HG02970 (cell line): ENCODE data around the gene FAM9B.
"Not testable (repeated sequence)": the region's sequence is repeated elsewhere in the genome, so short reads cannot be mapped to it uniquely, and the experiment has no call there.

ENCODE experiments used
- ATAC-seq: cut with Tn5 transposase; IDR thresholded peaks from one replicate; pipeline ENCODE4 v1.9.1; 2021; ENCODE audit warnings: mild to moderate bottlenecking, moderate library complexity, moderate number of reproducible peaks; ENCODE audit not compliant: unreplicated experiment, low FRiP score

FAM9B gene

GRCh38 chrX:9033989-9034388, at the start of gene FAM9B:
Gene FAM9B, minus strand, starts transcription at chrX:9034127. Its CDS starts 1,141 bp downstream, at chrX:9032986.
- ATAC-seq, result no peak

GRCh38 chrX:9081271-9081670, 47.3 kb upstream of the FAM9B start:
- no peak for ATAC-seq

GRCh38 chrX:9074326-9074725, 40.4 kb upstream of the FAM9B start:
- ATAC-seq, result no peak

GRCh38 chrX:9072281-9072680, 38.4 kb upstream of the FAM9B start:
- no peak for ATAC-seq

GRCh38 chrX:9071031-9071650, 37.2 kb upstream of the FAM9B start:
- no peak for ATAC-seq

- no peak for ATAC-seq
Observed at GRCh38 chrX:9069573-9069972, 35.6 kb upstream of the FAM9B start.

- ATAC-seq, result no peak
Observed at GRCh38 chrX:9064694-9065093, 30.8 kb upstream of the FAM9B start.

GRCh38 chrX:9062641-9063040, 28.7 kb upstream of the FAM9B start:
- ATAC-seq, result no peak

- ATAC-seq, result no peak
Observed at GRCh38 chrX:9055354-9055753, 21.4 kb upstream of the FAM9B start.

- no peak for ATAC-seq
Observed at GRCh38 chrX:9052081-9052480, 18.2 kb upstream of the FAM9B start.

- no peak for ATAC-seq
Observed at GRCh38 chrX:9050331-9050730, 16.4 kb upstream of the FAM9B start.

- ATAC-seq, result no peak
Observed at GRCh38 chrX:9048801-9049200, 14.9 kb upstream of the FAM9B start.

GRCh38 chrX:9038244-9038643, 4.3 kb upstream of the FAM9B start:
- ATAC-seq, result no peak

- ATAC-seq, result no peak
Observed at GRCh38 chrX:9037296-9037695, 3.4 kb upstream of the FAM9B start.

GRCh38 chrX:9033586-9033985, 341 bp downstream of the FAM9B start:
- ATAC-seq, result no peak

GRCh38 chrX:9033179-9033578, 748 bp downstream of the FAM9B start:
- ATAC-seq, result no peak

GRCh38 chrX:9023293-9023692, 10.6 kb downstream of the FAM9B start:
- no peak for ATAC-seq

GRCh38 chrX:9019151-9019550, 14.8 kb downstream of the FAM9B start:
- ATAC-seq, result no peak

- not testable (repeated sequence) for ATAC-seq
Observed at GRCh38 chrX:9018332-9018731, 15.6 kb downstream of the FAM9B start.

GRCh38 chrX:9003041-9003440, 30.9 kb downstream of the FAM9B start:
- ATAC-seq, result no peak

- no peak for ATAC-seq
Observed at GRCh38 chrX:8988446-8988845, 45.5 kb downstream of the FAM9B start.

GRCh38 chrX:8987672-8988250, 46.2 kb downstream of the FAM9B start:
- ATAC-seq, result no peak

- no peak for ATAC-seq
Observed at GRCh38 chrX:8984231-8984630, 49.7 kb downstream of the FAM9B start.
